ENCODE data around the gene RPE65. TPM values are rescaled to one million over a fixed set of nuclear protein-coding genes. Genes with fewer than 3 reads are reported as not detected.

Gene RPE65
- total and polyA plus RNA-seq, 2 of the 4 experiments (the other 2 are of a cell fraction) = under 0.01 TPM; not detected in 1

DNA sequence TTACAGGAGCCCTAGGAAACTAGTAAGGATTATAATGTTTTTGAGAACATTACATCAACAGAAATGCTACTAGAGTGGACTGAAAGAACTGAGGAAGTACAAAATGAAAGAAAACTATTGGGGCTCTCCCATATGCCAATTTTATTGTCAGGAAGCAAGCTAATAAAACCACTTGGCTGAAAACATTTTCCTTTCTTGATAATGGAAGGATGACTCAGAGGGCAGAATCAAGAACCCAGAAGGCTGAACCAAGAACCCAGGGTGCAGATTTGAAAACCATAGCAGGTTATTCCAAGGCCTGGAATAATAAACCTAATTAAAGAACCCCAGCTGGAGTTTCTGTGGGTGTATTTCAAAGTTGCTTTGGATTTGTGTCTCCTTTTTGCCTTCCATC, 70.7 kb downstream of the RPE65 start:
- H4K5ac ChIP-seq (ENCODE audit: low read depth, low read length) = no peak overlapping the region
- no peak overlapping the region for H3K4me2 ChIP-seq (ENCODE audit: low read depth, low read length)
- H3K18ac ChIP-seq (ENCODE audit: low read depth, low read length) = no peak overlapping the region
- BruUV-seq (replicated peaks) = no TSS peak
- no peak overlapping the region for H3K14ac ChIP-seq (replicated peaks; ENCODE audit: low read depth, low read length)
- 0 out of 2 replicates have a peak, but pooled peaks cover 5% of the 10 kb centered on the region for H3K9me1 ChIP-seq (ENCODE audit: insufficient read depth, low read length)
- no peak overlapping the region for H2AK9ac ChIP-seq (replicated peaks; ENCODE audit: low read depth, low read length, poor library complexity)
- H3K27me3 ChIP-seq (ENCODE audit: control insufficient read depth, insufficient read depth, low read length) = no peaks in the 10 kb centered on the region
- H3K27ac ChIP-seq (ENCODE audit: insufficient read depth, low read length) = no peak overlapping the region
- CTCF ChIA-PET = interaction anchor here (0.8 to 1.6 kb wide), 2 partner anchors 9 to 258 kb away, joined by 3 to 6 read pairs; no protein-coding TSS in a partner anchor
- dilution Hi-C loops (cut with HindIII; ENCODE audit: low sequenced_read_pairs, unreplicated experiment) = no loop called here
- in situ Hi-C loops (cut with MboI; ENCODE audit: low sequenced_read_pairs) = no loop called here
- DNase-seq (no peak), ATAC-seq (ENCODE audit: low read depth) (no peak)
- H4K20me1 ChIP-seq (ENCODE audit: insufficient read depth, low read length) = no peaks in the 10 kb centered on the region
- H2AK5ac ChIP-seq (ENCODE audit: low read depth, low read length) = no peak overlapping the region; the same call in 1 of the 2 replicates
- no peak overlapping the region; the same call in 1 of the 2 replicates for H3K4ac ChIP-seq (ENCODE audit: low read depth, low read length)
- H3K4me3 ChIP-seq (ENCODE audit: insufficient read depth, low read depth, low read length) = no peak overlapping the region
- H3K9me3 ChIP-seq (ENCODE audit: control insufficient read depth, insufficient read depth, low read length) = no peaks in the 10 kb centered on the region
- no peak overlapping the region for H4K8ac ChIP-seq (ENCODE audit: low read depth in 2 of 2, low read length in 2 of 2)
- H3K4me1 ChIP-seq (ENCODE audit: control insufficient read depth, insufficient read depth, low read length) = peaks cover 16% of the 10 kb centered on the region
- TF ChIP-seq POLR2A (IDR thresholded peaks at IDR 0.05; ENCODE audit: low read depth, low read length) = no peak
- TF ChIP-seq, protein P1, sequence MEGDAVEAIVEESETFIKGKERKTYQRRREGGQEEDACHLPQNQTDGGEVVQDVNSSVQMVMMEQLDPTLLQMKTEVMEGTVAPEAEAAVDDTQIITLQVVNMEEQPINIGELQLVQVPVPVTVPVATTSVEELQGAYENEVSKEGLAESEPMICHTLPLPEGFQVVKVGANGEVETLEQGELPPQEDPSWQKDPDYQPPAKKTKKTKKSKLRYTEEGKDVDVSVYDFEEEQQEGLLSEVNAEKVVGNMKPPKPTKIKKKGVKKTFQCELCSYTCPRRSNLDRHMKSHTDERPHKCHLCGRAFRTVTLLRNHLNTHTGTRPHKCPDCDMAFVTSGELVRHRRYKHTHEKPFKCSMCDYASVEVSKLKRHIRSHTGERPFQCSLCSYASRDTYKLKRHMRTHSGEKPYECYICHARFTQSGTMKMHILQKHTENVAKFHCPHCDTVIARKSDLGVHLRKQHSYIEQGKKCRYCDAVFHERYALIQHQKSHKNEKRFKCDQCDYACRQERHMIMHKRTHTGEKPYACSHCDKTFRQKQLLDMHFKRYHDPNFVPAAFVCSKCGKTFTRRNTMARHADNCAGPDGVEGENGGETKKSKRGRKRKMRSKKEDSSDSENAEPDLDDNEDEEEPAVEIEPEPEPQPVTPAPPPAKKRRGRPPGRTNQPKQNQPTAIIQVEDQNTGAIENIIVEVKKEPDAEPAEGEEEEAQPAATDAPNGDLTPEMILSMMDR (conservative IDR thresholded peaks at IDR 0.05; ENCODE audit: low read depth, low read length) = no peak
- TF ChIP-seq FOS (IDR thresholded peaks at IDR 0.05; ENCODE audit: low read depth, low read length) = no peak
- TF ChIP-seq, protein P2, sequence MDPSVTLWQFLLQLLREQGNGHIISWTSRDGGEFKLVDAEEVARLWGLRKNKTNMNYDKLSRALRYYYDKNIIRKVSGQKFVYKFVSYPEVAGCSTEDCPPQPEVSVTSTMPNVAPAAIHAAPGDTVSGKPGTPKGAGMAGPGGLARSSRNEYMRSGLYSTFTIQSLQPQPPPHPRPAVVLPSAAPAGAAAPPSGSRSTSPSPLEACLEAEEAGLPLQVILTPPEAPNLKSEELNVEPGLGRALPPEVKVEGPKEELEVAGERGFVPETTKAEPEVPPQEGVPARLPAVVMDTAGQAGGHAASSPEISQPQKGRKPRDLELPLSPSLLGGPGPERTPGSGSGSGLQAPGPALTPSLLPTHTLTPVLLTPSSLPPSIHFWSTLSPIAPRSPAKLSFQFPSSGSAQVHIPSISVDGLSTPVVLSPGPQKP (IDR thresholded peaks at IDR 0.05; ENCODE audit: borderline replicate concordance, low read depth, low read length) = no peak
- TF ChIP-seq, protein P3, sequence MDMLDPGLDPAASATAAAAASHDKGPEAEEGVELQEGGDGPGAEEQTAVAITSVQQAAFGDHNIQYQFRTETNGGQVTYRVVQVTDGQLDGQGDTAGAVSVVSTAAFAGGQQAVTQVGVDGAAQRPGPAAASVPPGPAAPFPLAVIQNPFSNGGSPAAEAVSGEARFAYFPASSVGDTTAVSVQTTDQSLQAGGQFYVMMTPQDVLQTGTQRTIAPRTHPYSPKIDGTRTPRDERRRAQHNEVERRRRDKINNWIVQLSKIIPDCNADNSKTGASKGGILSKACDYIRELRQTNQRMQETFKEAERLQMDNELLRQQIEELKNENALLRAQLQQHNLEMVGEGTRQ (IDR thresholded peaks at IDR 0.05; ENCODE audit: low read depth, low read length) = no peak
- TF ChIP-seq MAFK (IDR thresholded peaks at IDR 0.05; ENCODE audit: low read depth, low read length) = no peak
- TF ChIP-seq RFX5 (IDR thresholded peaks at IDR 0.05; ENCODE audit: low read depth, low read length) = no peak
- no peak for TF ChIP-seq RAD21 (IDR thresholded peaks at IDR 0.05; ENCODE audit: low read length)
- no peak for TF ChIP-seq MXI1 (IDR thresholded peaks at IDR 0.05; ENCODE audit: borderline replicate concordance, low read depth, low read length)
- no peak for TF ChIP-seq SMC3 (IDR thresholded peaks at IDR 0.05; ENCODE audit: low read depth, low read length)
- TF ChIP-seq BHLHE40 (IDR thresholded peaks at IDR 0.05; ENCODE audit: low read depth, low read length) = no peak
- no peak for TF ChIP-seq RCOR1 (IDR thresholded peaks at IDR 0.05; ENCODE audit: insufficient replicate concordance, low read length)
- TF ChIP-seq MAZ (IDR thresholded peaks at IDR 0.05; ENCODE audit: borderline replicate concordance, low read depth, low read length) = no peak
- TF ChIP-seq NFE2L2 (IDR thresholded peaks at IDR 0.05; ENCODE audit: low read depth, low read length) = no peak
- TF ChIP-seq CEBPB (IDR thresholded peaks at IDR 0.05; ENCODE audit: low read depth, low read length) = no peak
- no peak for TF ChIP-seq CHD1 (IDR thresholded peaks at IDR 0.05; ENCODE audit: low read depth, low read length)
- no peak overlapping the region for H3K9ac ChIP-seq (ENCODE audit: low read depth, low read length)
- H3K79me1 ChIP-seq (ENCODE audit: low read depth in 1 of 2, low read length in 2 of 2) = no peaks in the 10 kb centered on the region
- H2BK15ac ChIP-seq (ENCODE audit: low read depth, low read length) = peak overlapping the region; percentile 47; the same call in 1 of the 3 replicates
- H2BK20ac ChIP-seq (ENCODE audit: low read depth, low read length) = no peak overlapping the region
- H3K36me3 ChIP-seq (ENCODE audit: control insufficient read depth, insufficient read depth, low read length) = no peaks in the 10 kb centered on the region
- no peak overlapping the region for H3K56ac ChIP-seq (ENCODE audit: extremely low read depth, insufficient read depth, low read length)
- no peak overlapping the region; the same call in 1 of the 2 replicates for H2BK120ac ChIP-seq (ENCODE audit: low read depth, low read length)
- intact Hi-C loops (cut with micrococcal nuclease) = no loop called here
- POLR2A ChIA-PET (ENCODE audit: unreplicated experiment) = no interaction called here
- no peak overlapping the region for H2AFZ ChIP-seq (replicated peaks; ENCODE audit: low read length, poor library complexity)
- no peak overlapping the region for H2BK5ac ChIP-seq (ENCODE audit: low read depth, low read length, poor library complexity, severe bottlenecking)
- no peak overlapping the region for H3K23ac ChIP-seq (ENCODE audit: low read depth, low read length)
- H4K91ac ChIP-seq (ENCODE audit: insufficient read depth, low read depth, low read length) = no peak overlapping the region

Measured in IMR-90 (cell line).